ENCODE data around the gene ZNRF2.

- TF ChIP-seq EP300 (IDR thresholded peaks at IDR 0.05) (no peak), POLR2A (IDR thresholded peaks at IDR 0.05) (no peak), CTCF (IDR thresholded peaks at IDR 0.05) (no peak)
Measured at GRCh38 chr7:30359957-30360356, 75.6 kb downstream of the ZNRF2 start.

Measured in tibial nerve (tissue), 4 donors.